ENCODE measurements around the gene CHCHD2.
"Not testable (repeated sequence)": the region's sequence is repeated elsewhere in the genome, so short reads cannot be mapped to it uniquely, and the experiment has no call there.

The CHCHD2 gene

GRCh38 chr7:56106108-56107073 is at the start of gene CHCHD2:
TSS of gene CHCHD2 (minus strand) at chr7:56106476. CDS start at chr7:56106413, 63 bp downstream.
- DNase-seq (ENCODE audit: low spot score): peak; percentile 99

GRCh38 chr7:56131062-56131461 is 24.8 kb upstream of the CHCHD2 start:
- DNase-seq (ENCODE audit: low spot score): not testable (repeated sequence)

- DNase-seq (ENCODE audit: low spot score): no peak
Measured at GRCh38 chr7:56127241-56127975, 21.1 kb upstream of the CHCHD2 start.

GRCh38 chr7:56125831-56126230 is 19.6 kb upstream of the CHCHD2 start:
- DNase-seq (ENCODE audit: low spot score): no peak

- DNase-seq (ENCODE audit: low spot score): no peak
Measured at GRCh38 chr7:56124981-56125380, 18.7 kb upstream of the CHCHD2 start.

GRCh38 chr7:56121440-56121839 is 15.2 kb upstream of the CHCHD2 start:
- no peak for DNase-seq (ENCODE audit: low spot score)

- DNase-seq (ENCODE audit: low spot score): no peak
Measured at GRCh38 chr7:56115852-56116538, 9.7 kb upstream of the CHCHD2 start, which contains the start of gene NUPR2. TSS of gene NUPR2 (minus strand) at chr7:56116417. CDS start at chr7:56116314, 103 bp downstream.

- DNase-seq (ENCODE audit: low spot score): not testable (repeated sequence)
Measured at GRCh38 chr7:56112244-56112643, 6.0 kb upstream of the CHCHD2 start.

GRCh38 chr7:56110611-56111010 is 4.3 kb upstream of the CHCHD2 start:
- DNase-seq (ENCODE audit: low spot score): no peak

GRCh38 chr7:56107954-56108258 is 1.6 kb upstream of the CHCHD2 start:
- DNase-seq (ENCODE audit: low spot score): no peak

GRCh38 chr7:56105508-56105907 is 768 bp downstream of the CHCHD2 start:
- peak; percentile 5 for DNase-seq (ENCODE audit: low spot score)

- DNase-seq (ENCODE audit: low spot score): not testable (repeated sequence)
Measured at GRCh38 chr7:56104138-56104537, 2.1 kb downstream of the CHCHD2 start.

- no peak for DNase-seq (ENCODE audit: low spot score)
Measured at GRCh38 chr7:56099653-56100052, 6.6 kb downstream of the CHCHD2 start.

GRCh38 chr7:56098187-56099008 is 7.9 kb downstream of the CHCHD2 start:
- not testable (repeated sequence) for DNase-seq (ENCODE audit: low spot score)

GRCh38 chr7:56097700-56098099 is 8.6 kb downstream of the CHCHD2 start:
- no peak for DNase-seq (ENCODE audit: low spot score)

- DNase-seq (ENCODE audit: low spot score): peak; percentile 88
Measured at GRCh38 chr7:56092789-56093531, 13.3 kb downstream of the CHCHD2 start, which contains the start of gene PHKG1. TSS of gene PHKG1 (minus strand) at chr7:56092952. CDS start at chr7:56088941, 4,011 bp downstream.

GRCh38 chr7:56092388-56092787 is 13.9 kb downstream of the CHCHD2 start:
- DNase-seq (ENCODE audit: low spot score): not testable (repeated sequence)

- DNase-seq (ENCODE audit: low spot score): peak; percentile 51
Measured at GRCh38 chr7:56091591-56091990, 14.7 kb downstream of the CHCHD2 start.

- no peak for DNase-seq (ENCODE audit: low spot score)
Measured at GRCh38 chr7:56087445-56087844, 18.8 kb downstream of the CHCHD2 start.

- DNase-seq (ENCODE audit: low spot score): no peak
Measured at GRCh38 chr7:56086761-56087160, 19.5 kb downstream of the CHCHD2 start.

All from pons (tissue), 1 donor.